Measurements from ENCODE around the gene CDH26. TPM values are rescaled to one million over a fixed set of nuclear protein-coding genes. Genes with fewer than 3 reads are reported as not detected.

Gene CDH26
- total and polyA plus RNA-seq, 9 of the 15 experiments (the other 6 are each of a cell fraction or from before 2014, with no cell fraction given) = 0.07 to 0.13 (median 0.10) TPM; not detected in 4

DNA sequence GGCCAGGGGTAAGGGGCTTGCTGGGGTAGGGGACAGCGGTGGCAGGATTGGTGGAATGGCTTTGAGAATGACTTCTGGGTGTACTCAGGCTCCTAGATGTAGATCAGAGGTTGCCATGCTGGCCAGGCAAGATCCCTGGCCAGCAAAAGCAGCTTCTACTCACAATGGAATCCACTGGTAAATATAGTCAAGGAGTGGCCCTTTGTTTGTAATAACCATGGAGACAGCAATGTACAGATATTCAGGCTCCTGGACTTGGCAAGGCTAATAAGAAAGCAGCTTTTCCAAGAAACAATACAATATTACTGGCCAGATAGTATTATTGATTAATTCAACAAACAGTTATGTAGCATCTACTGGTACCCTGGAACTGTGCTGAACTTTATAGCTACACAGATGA is 37.9 kb downstream of the CDH26 start:
- ChIA-PET POLR2A (no interaction called here), CTCF (ENCODE audit: low intra/inter-chr PET ratio) (no interaction called here)
- Histone ChIP-seq H3K9me1 (ENCODE audit: control insufficient read depth, insufficient read depth, low read length) (no peaks in the 10 kb centered on the region), H3K79me2 (ENCODE audit: control insufficient read depth, insufficient read depth, low read length) (no peaks in the 10 kb centered on the region), H3K36me3 (ENCODE audit: control insufficient read depth, insufficient read depth, low read length) (no peaks in the 10 kb centered on the region), H3K9ac (ENCODE audit: insufficient read depth in 1 of 2, low read depth in 2 of 2, low read length in 2 of 2) (no peak overlapping the region), H3K4me3 (no peak overlapping the region), H2AFZ (ENCODE audit: low read depth, low read length) (no peak overlapping the region), H3K4me1 (replicated peaks in 1 of 2; ENCODE audit: control insufficient read depth in 2 of 2, insufficient read depth in 2 of 2, low read length in 2 of 2) (no peaks in the 10 kb centered on the region), H3K9me3 (replicated peaks; ENCODE audit: control insufficient read depth, insufficient read depth, low read depth, low read length) (no peaks in the 10 kb centered on the region), H3K27me3 (ENCODE audit: control insufficient read depth in 2 of 2, insufficient read depth in 2 of 2, low read length in 2 of 2) (no peaks in the 10 kb centered on the region; a peak in 2 of 5 replicates), H3K27ac (ENCODE audit: extremely low read depth, low read depth, low read length) (no peak overlapping the region), H4K20me1 (replicated peaks; ENCODE audit: control insufficient read depth, insufficient read depth, low read length) (no peaks in the 10 kb centered on the region), H3K4me2 (ENCODE audit: insufficient read depth, low read length) (no peak overlapping the region)
- TF ChIP-seq STAG1 (CRISPR knock-in tag; IDR thresholded peaks at IDR 0.05; ENCODE audit: borderline replicate concordance) (no peak), SPI1 (IDR thresholded peaks at IDR 0.05; ENCODE audit: borderline replicate concordance, low read depth, low read length) (no peak), PHB (CRISPR knock-in tag; IDR thresholded peaks at IDR 0.05) (no peak), PRMT5 (CRISPR knock-in tag; IDR thresholded peaks at IDR 0.05) (no peak), ZNF408 (CRISPR knock-in tag; IDR thresholded peaks at IDR 0.05; ENCODE audit: low read depth) (no peak), ZNF354B (CRISPR knock-in tag; IDR thresholded peaks at IDR 0.05) (no peak), TFAM (CRISPR knock-in tag; conservative IDR thresholded peaks at IDR 0.05) (no peak), RBM15 (IDR thresholded peaks at IDR 0.05; ENCODE audit: insufficient read depth, low read length) (no peak), LARP7 (IDR thresholded peaks at IDR 0.05) (no peak)
- TF ChIP-seq, protein P1, sequence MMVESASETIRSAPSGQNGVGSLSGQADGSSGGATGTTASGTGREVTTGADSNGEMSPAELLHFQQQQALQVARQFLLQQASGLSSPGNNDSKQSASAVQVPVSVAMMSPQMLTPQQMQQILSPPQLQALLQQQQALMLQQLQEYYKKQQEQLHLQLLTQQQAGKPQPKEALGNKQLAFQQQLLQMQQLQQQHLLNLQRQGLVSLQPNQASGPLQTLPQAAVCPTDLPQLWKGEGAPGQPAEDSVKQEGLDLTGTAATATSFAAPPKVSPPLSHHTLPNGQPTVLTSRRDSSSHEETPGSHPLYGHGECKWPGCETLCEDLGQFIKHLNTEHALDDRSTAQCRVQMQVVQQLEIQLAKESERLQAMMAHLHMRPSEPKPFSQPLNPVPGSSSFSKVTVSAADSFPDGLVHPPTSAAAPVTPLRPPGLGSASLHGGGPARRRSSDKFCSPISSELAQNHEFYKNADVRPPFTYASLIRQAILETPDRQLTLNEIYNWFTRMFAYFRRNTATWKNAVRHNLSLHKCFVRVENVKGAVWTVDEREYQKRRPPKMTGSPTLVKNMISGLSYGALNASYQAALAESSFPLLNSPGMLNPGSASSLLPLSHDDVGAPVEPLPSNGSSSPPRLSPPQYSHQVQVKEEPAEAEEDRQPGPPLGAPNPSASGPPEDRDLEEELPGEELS (CRISPR knock-in tag; IDR thresholded peaks at IDR 0.05; ENCODE audit: borderline replicate concordance) = no peak
- DNase-seq (ENCODE audit: extremely low read depth in 1 of 4, low spot score in 3 of 4) (no peak), ATAC-seq (no peak), FAIRE-seq (no peak)
- 0% methylated on average over 1 of the region's 1 CpG for WGBS (ENCODE audit: insufficient coverage, low coverage, missing lambda C conversion rate)
- intact Hi-C loops (cut with micrococcal nuclease) (no loop called here), in situ Hi-C loops (cut with MboI) (no loop called here)
- BruUV-seq (replicated peaks) = no TSS peak
